Smooth muscle cell (in vitro differentiated cells): ENCODE data around the gene ABCC4. TPM values are rescaled to one million over a fixed set of nuclear protein-coding genes. Genes with fewer than 3 reads are reported as not detected.

Experiments used
- DNase-seq: peaks from one replicate; lab custom pipeline; 2025; ENCODE audit not compliant: unreplicated experiment; lab: John Stamatoyannopoulos, UW
- H2AFZ ChIP-seq: fragments of 200-600 bp; sonication (generic); 2 replicates; pipeline ENCODE4 v1.6.0; 2016; ENCODE audit warnings: antibody characterized with exemption, low read depth, mild to moderate bottlenecking
- H3F3A ChIP-seq: fragments of 200-600 bp; sonication (generic); 2 replicates; pipeline ENCODE4 v1.6.0; 2017; ENCODE audit warnings: antibody characterized with exemption, low read depth
- H3K27ac ChIP-seq: fragments of 200-600 bp; sonication (generic); 2 replicates; pipeline ENCODE4 v1.5.1; 2016; ENCODE audit warnings: low read depth, mild to moderate bottlenecking
- H3K27me3 ChIP-seq: fragments of 200-600 bp; sonication (generic); 2 replicates; pipeline ENCODE4 v1.6.1; 2016; ENCODE audit warnings: low read depth, mild to moderate bottlenecking
- H3K36me3 ChIP-seq: fragments of 200-600 bp; sonication (generic); 2 replicates; pipeline ENCODE4 v1.5.1; 2016; ENCODE audit warnings: low read depth
- H3K4me1 ChIP-seq: fragments of 200-600 bp; sonication (generic); 2 replicates; pipeline ENCODE4 v1.5.1; 2016; ENCODE audit warnings: low read depth
- H3K4me2 ChIP-seq: fragments of 200-600 bp; sonication (generic); 2 replicates; pipeline ENCODE4 v1.6.0; 2016; ENCODE audit warnings: mild to moderate bottlenecking
- H3K4me3 ChIP-seq: fragments of 200-600 bp; sonication (generic); 2 replicates; pipeline ENCODE4 v1.5.1; 2016; ENCODE audit warnings: mild to moderate bottlenecking
- H3K79me2 ChIP-seq: fragments of 200-600 bp; sonication (generic); 2 replicates; pipeline ENCODE4 v1.6.0; 2016; ENCODE audit warnings: low read depth, mild to moderate bottlenecking
- H3K9ac ChIP-seq: fragments of 200-600 bp; sonication (generic); 2 replicates; pipeline ENCODE4 v1.6.0; 2016; ENCODE audit warnings: low read depth
- H3K9me3 ChIP-seq: fragments of 200-600 bp; sonication (generic); replicated peaks from 2 replicates; pipeline ENCODE4 v1.5.1; 2016; ENCODE audit warnings: low read depth
- H4K20me1 ChIP-seq: fragments of 200-600 bp; sonication (generic); 2 replicates; pipeline ENCODE4 v1.6.0; 2016; ENCODE audit warnings: low read depth
- CTCF ChIP-seq: fragments of 200-600 bp; sonication (generic); IDR thresholded peaks from 2 replicates; pipeline ENCODE4 v1.5.1; 2017; ENCODE audit warnings: borderline replicate concordance, mild to moderate bottlenecking, antibody characterized with exemption; ENCODE audit not compliant: insufficient read depth, poor library complexity, severe bottlenecking
- WGBS: methylation state at CpG from one replicate; pipeline ENCODE4 v1.1.7; 2016; ENCODE audit warnings: low lambda C conversion rate; 5-methylcytosine and 5-hydroxymethylcytosine counted together
- polyA plus RNA-seq: library from polyadenylated mRNA; unstranded; fragments of >200 nt; fragmentation: Nextera tagmentation; extraction: Ambion mirVana; gene quantifications from 2 replicates; pipeline ENCODE4 v1.2.1, GENCODE V29; 2016
- total RNA-seq: library from RNA; depleted of rRNA; stranded (reverse); fragments of >200 nt; gene quantifications from 2 replicates; pipeline ENCODE4 v1.2.3, GENCODE V29; 2014

The ABCC4 gene
- total and polyA plus RNA-seq, 2 experiments from 2014 or later: 11.9 to 37.7 TPM

GRCh38 chr13:95146486-95146885 is 154.8 kb downstream of the ABCC4 start:
- Histone ChIP-seq H3K4me3 (no peak overlapping the region), H4K20me1 (no peaks in the 10 kb centered on the region), H3K9ac (no peak overlapping the region), H3K27me3 (no peaks in the 10 kb centered on the region), H3K4me1 (no peaks in the 10 kb centered on the region), H3K4me2 (no peak overlapping the region), H3K9me3 (no peaks in the 10 kb centered on the region), H3F3A (no peaks in the 10 kb centered on the region), H3K79me2 (no peaks in the 10 kb centered on the region), H2AFZ (no peak overlapping the region), H3K27ac (no peak overlapping the region), H3K36me3 (no peaks in the 10 kb centered on the region)
- TF ChIP-seq CTCF: no peak
- no peak for DNase-seq
- WGBS: 93% methylated on average over 3 of the region's 3 CpGs

- Histone ChIP-seq H3K79me2 (no peaks in the 10 kb centered on the region), H3K36me3 (no peaks in the 10 kb centered on the region), H4K20me1 (no peaks in the 10 kb centered on the region), H2AFZ (no peak overlapping the region), H3K4me3 (no peak overlapping the region), H3K4me1 (no peaks in the 10 kb centered on the region), H3K27ac (no peak overlapping the region), H3F3A (no peaks in the 10 kb centered on the region), H3K4me2 (no peak overlapping the region), H3K9me3 (no peaks in the 10 kb centered on the region), H3K27me3 (no peaks in the 10 kb centered on the region), H3K9ac (no peak overlapping the region)
- no peak for DNase-seq
- WGBS: 96% methylated on average over 3 of the region's 3 CpGs
- no peak for TF ChIP-seq CTCF
These were observed 155.7 kb downstream of the ABCC4 start for GRCh38 chr13:95145587-95145986.

- H3K4me3 ChIP-seq: no peak overlapping the region
- H3K4me1 ChIP-seq: no peaks in the 10 kb centered on the region
- DNase-seq: no peak
- H4K20me1 ChIP-seq: no peaks in the 10 kb centered on the region
- no peaks in the 10 kb centered on the region for H3K36me3 ChIP-seq
- no peaks in the 10 kb centered on the region for H3K27me3 ChIP-seq
- no peak overlapping the region for H3K27ac ChIP-seq
- no peaks in the 10 kb centered on the region for H3F3A ChIP-seq
- no peak overlapping the region for H3K9ac ChIP-seq
- 90% methylated on average over 3 of the region's 3 CpGs for WGBS
- no peaks in the 10 kb centered on the region for H3K9me3 ChIP-seq
- no peak for TF ChIP-seq CTCF
- no peak overlapping the region for H2AFZ ChIP-seq
- H3K4me2 ChIP-seq: no peak overlapping the region
- H3K79me2 ChIP-seq: no peaks in the 10 kb centered on the region
These were observed 160.7 kb downstream of the ABCC4 start for GRCh38 chr13:95140502-95140901.

- Histone ChIP-seq H3K9me3 (no peaks in the 10 kb centered on the region), H3K27ac (no peak overlapping the region), H3K4me3 (no peak overlapping the region), H3K27me3 (no peaks in the 10 kb centered on the region), H3K4me2 (no peak overlapping the region), H3K4me1 (no peaks in the 10 kb centered on the region), H3K36me3 (no peaks in the 10 kb centered on the region), H3F3A (no peaks in the 10 kb centered on the region), H2AFZ (no peak overlapping the region), H4K20me1 (no peaks in the 10 kb centered on the region), H3K79me2 (no peaks in the 10 kb centered on the region), H3K9ac (no peak overlapping the region)
- TF ChIP-seq CTCF: no peak
- 97% methylated on average over 11 of the region's 11 CpGs for WGBS
- DNase-seq: no peak
These were observed 162.2 kb downstream of the ABCC4 start for GRCh38 chr13:95138876-95139585.
